Cardiac fibroblast (primary cell): Measurements from ENCODE around the gene ATP8A2.

Experiments
- DNase-seq, 2 donors: peaks; one replicate each; pipeline versions ENCODE4 v3.0.0 to v3.0.0-alpha.2; 2010; ENCODE audit warnings: low read depth in 2 of 2
- H3K4me3 ChIP-seq, 2 donors: replicated peaks in 1 of 2; 1 replicate in 1 of 2; 2 replicates in 1 of 2; pipeline ENCODE4 v1.5.1; 2011; ENCODE audit warnings: low read depth in 2 of 2, low read length in 2 of 2, mild to moderate bottlenecking in 2 of 2, moderate library complexity in 1 of 2
- CTCF ChIP-seq: IDR thresholded peaks from one replicate; pipeline ENCODE4 v1.5.1; 2011; ENCODE audit warnings: low read depth, mild to moderate bottlenecking, low read length, inconsistent platforms

Gene ATP8A2

GRCh38 chr13:25400925-25401324, 29.2 kb downstream of the ATP8A2 start:
- no peak overlapping the region for H3K4me3 ChIP-seq
- TF ChIP-seq CTCF = no peak
- no peak for DNase-seq

GRCh38 chr13:25401958-25402357, 30.2 kb downstream of the ATP8A2 start:
- H3K4me3 ChIP-seq = no peak overlapping the region
- no peak for DNase-seq
- TF ChIP-seq CTCF = no peak

GRCh38 chr13:25406377-25406776, 34.6 kb downstream of the ATP8A2 start:
- TF ChIP-seq CTCF = no peak
- no peak for DNase-seq
- no peak overlapping the region for H3K4me3 ChIP-seq

GRCh38 chr13:25409938-25410337, 38.2 kb downstream of the ATP8A2 start:
- TF ChIP-seq CTCF = no peak
- DNase-seq = no peak
- no peak overlapping the region for H3K4me3 ChIP-seq

- H3K4me3 ChIP-seq = no peak overlapping the region
- DNase-seq = no peak
- TF ChIP-seq CTCF = no peak
These were observed 43.5 kb downstream of the ATP8A2 start for GRCh38 chr13:25415241-25415640.

- no peak for DNase-seq
- TF ChIP-seq CTCF = no peak
- no peak overlapping the region for H3K4me3 ChIP-seq
These were observed 45.8 kb downstream of the ATP8A2 start for GRCh38 chr13:25417535-25417934.

GRCh38 chr13:25420161-25420560, 48.4 kb downstream of the ATP8A2 start:
- no peak for DNase-seq
- TF ChIP-seq CTCF = no peak
- no peak overlapping the region for H3K4me3 ChIP-seq
